ENCODE measurements around the gene RCN2. TPM values are rescaled to one million over a fixed set of nuclear protein-coding genes. Genes with fewer than 3 reads are reported as not detected.

RCN2 gene
- total and polyA plus RNA-seq, 2 of the 13 experiments (the other 11 are each of a cell fraction or from before 2014, with no cell fraction given): 84.4 to 89.0 TPM

DNA sequence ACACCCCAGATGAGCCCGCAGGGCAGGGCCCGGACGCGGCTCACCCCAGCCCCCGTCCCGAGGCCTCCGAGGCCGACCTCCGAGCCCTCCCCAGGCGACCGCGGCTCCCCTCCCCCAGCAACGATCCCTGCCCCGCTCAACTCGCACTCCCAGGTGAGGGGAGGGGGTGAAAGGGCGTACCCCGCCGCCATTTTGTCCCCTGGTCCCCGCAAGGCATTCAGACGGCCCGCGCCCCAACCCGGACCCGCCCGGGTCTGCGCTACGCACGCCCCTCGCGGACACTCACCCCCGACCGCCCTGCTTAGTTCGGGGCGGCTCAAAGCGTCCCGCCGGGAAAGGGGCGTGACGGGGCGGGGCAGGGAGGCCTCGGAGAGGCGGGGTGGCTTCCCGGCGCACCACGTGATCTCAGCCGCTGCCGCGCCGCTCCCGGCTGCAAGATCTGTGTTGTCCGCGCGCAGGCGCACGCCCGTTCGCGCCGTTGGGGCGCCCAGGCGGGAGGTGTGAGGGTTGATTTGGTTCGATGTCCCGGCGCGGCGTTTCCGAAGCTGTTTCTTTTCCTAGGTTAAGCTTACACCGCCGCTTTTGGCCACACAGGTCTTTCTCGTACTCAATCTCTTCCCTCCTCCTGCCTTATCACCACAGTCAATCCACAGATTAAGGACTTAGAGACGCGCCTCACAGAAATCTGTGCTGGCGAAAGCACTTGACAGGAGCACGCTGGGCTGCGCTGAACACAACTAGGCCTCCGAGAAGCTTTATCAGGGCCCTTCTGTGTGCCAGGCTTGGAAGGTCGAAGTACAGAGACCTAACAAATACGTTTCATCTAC lies 26.3 kb upstream of the RCN2 start, which contains the start of gene SCAPER (continued):
- TF ChIP-seq KIAA2018 (CRISPR knock-in tag; IDR thresholded peaks at IDR 0.05; ENCODE audit: borderline replicate concordance): no peak
- TF ChIP-seq KDM2A (CRISPR knock-in tag; IDR thresholded peaks at IDR 0.05; ENCODE audit: borderline replicate concordance, low read depth): peak; percentile 80; the same call in 1 of the 2 replicates
- no peak for TF ChIP-seq NCOA5 (CRISPR knock-in tag; IDR thresholded peaks at IDR 0.05)
- TF ChIP-seq TBL1XR1 (IDR thresholded peaks at IDR 0.05; ENCODE audit: borderline replicate concordance, low read length, partially characterized antibody): no peak
- TF ChIP-seq ZNF280B (CRISPR knock-in tag; IDR thresholded peaks at IDR 0.05; ENCODE audit: borderline replicate concordance): peak; percentile 91; the same call in 1 of the 2 replicates
- TF ChIP-seq, protein P1, sequence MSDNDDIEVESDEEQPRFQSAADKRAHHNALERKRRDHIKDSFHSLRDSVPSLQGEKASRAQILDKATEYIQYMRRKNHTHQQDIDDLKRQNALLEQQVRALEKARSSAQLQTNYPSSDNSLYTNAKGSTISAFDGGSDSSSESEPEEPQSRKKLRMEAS (IDR thresholded peaks at IDR 0.05): peak; percentile 99
- no peak for TF ChIP-seq NR2F6 (IDR thresholded peaks at IDR 0.05)
- peak; percentile 7; the same call in 1 of the 2 replicates for TF ChIP-seq NR2F6 (CRISPR knock-in tag; IDR thresholded peaks at IDR 0.05)
- TF ChIP-seq, protein P2, sequence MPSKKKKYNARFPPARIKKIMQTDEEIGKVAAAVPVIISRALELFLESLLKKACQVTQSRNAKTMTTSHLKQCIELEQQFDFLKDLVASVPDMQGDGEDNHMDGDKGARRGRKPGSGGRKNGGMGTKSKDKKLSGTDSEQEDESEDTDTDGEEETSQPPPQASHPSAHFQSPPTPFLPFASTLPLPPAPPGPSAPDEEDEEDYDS (CRISPR knock-in tag; IDR thresholded peaks at IDR 0.05): peak; percentile 38; the same call in 1 of the 2 replicates
- TF ChIP-seq ZNF607 (CRISPR knock-in tag; IDR thresholded peaks at IDR 0.05; ENCODE audit: borderline replicate concordance): peak; percentile 98
- peak; percentile 78 for TF ChIP-seq SAP130 (CRISPR knock-in tag; IDR thresholded peaks at IDR 0.05; ENCODE audit: low read depth)
- TF ChIP-seq NFKBIZ (CRISPR knock-in tag; IDR thresholded peaks at IDR 0.05): no peak
- TF ChIP-seq MXI1 (IDR thresholded peaks at IDR 0.05; ENCODE audit: borderline replicate concordance, low read depth, low read length): peak; percentile 80; the same call in 1 of the 3 replicates
- no peak for TF ChIP-seq MLLT10 (CRISPR knock-in tag; IDR thresholded peaks at IDR 0.05)
